ENCODE data around the gene EMID1. TPM values are rescaled to one million over a fixed set of nuclear protein-coding genes. Genes with fewer than 3 reads are reported as not detected.
A peak's percentile ranks its signal among the peaks of the same experiment; 100 is the strongest.

Gene EMID1
- total RNA-seq, 1 donor = under 0.01 TPM

DNA sequence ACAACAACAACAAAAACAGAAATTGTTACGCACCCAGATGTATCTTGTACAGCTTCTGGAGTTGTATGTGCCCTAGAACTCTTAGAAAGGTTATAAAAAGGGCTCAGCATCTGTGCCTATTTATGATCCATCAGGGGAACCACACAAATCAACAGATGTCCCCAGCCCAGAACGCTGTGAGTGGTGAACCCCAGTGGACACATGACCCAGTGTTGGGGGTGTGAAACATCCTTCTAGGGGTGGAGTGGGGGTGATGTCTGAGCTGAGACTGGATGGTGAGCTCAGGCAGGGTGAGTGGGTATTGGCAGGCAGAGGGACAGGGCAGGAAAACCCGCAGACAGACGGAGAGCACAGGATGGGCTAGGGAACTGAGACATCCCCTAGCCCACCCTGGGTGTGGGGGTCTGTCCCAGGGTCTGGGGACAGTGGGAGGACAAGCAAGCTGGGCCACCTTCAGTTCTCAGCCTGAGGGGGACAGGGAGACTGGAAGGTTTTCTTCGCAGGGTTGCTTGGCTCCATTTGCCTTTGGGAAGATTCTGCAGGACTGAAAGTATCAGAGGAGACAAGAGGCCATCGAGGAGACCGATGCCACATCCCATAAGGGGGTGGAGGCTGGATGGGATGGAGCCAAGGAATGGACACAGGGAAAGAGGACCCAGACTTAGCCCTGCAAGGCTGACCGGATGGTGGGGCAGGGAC lies 5.8 kb upstream of the EMID1 start:
- TF ChIP-seq, protein P1, sequence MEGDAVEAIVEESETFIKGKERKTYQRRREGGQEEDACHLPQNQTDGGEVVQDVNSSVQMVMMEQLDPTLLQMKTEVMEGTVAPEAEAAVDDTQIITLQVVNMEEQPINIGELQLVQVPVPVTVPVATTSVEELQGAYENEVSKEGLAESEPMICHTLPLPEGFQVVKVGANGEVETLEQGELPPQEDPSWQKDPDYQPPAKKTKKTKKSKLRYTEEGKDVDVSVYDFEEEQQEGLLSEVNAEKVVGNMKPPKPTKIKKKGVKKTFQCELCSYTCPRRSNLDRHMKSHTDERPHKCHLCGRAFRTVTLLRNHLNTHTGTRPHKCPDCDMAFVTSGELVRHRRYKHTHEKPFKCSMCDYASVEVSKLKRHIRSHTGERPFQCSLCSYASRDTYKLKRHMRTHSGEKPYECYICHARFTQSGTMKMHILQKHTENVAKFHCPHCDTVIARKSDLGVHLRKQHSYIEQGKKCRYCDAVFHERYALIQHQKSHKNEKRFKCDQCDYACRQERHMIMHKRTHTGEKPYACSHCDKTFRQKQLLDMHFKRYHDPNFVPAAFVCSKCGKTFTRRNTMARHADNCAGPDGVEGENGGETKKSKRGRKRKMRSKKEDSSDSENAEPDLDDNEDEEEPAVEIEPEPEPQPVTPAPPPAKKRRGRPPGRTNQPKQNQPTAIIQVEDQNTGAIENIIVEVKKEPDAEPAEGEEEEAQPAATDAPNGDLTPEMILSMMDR (IDR thresholded peaks at IDR 0.05; ENCODE audit: insufficient read depth, low read depth, low read length) = no peak
- H3K4me3 ChIP-seq (ENCODE audit: low read depth, low read length) = no peak overlapping the region
- DNase-seq (ENCODE audit: low read depth) = no peak

DNA sequence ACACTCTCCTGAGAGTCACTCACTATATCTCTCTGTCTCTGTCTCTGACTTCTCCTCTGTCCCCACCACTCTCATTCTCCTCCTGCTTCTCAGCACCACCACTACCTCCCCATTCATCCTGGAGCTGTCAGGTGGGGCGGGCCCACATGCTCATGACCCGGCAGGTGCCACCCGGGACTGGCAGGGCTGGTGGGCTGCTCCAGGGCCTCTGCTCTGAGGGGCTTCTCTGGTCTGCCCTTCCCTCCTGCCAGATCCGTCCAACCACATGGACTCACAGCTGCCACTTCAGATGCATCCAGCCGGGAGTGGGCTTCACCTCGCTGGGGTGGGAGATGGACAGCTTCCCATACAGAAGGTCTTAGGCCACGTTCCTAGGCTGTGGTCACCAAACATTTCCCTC lies 4.8 kb upstream of the EMID1 start:
- TF ChIP-seq, protein P1 (IDR thresholded peaks at IDR 0.05; ENCODE audit: insufficient read depth, low read depth, low read length) = no peak
- DNase-seq (ENCODE audit: low read depth) = no peak
- H3K4me3 ChIP-seq (ENCODE audit: low read depth, low read length) = no peak overlapping the region

DNA sequence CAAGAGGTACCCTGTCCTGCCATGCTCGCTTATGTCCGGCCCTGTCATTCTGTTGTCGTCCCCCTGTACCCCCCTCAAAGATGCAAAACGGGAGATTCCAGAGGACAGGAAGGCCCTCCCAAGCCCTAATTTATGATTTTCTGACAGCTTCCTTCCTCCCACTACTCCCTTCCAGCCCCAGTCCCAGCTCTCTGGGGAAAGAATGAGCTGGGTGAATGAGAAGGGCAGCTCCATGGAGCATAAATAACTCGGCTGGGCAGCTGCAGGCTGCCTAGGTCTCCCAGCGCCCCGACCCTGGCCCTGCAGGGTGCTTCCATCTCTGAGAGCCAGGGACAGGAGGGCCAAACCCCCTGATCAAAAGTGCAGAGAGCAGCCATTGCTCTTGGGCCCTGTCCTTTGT lies 3.9 kb upstream of the EMID1 start:
- no peak overlapping the region for H3K4me3 ChIP-seq (ENCODE audit: low read depth, low read length)
- TF ChIP-seq, protein P1 (IDR thresholded peaks at IDR 0.05; ENCODE audit: insufficient read depth, low read depth, low read length) = no peak

DNA sequence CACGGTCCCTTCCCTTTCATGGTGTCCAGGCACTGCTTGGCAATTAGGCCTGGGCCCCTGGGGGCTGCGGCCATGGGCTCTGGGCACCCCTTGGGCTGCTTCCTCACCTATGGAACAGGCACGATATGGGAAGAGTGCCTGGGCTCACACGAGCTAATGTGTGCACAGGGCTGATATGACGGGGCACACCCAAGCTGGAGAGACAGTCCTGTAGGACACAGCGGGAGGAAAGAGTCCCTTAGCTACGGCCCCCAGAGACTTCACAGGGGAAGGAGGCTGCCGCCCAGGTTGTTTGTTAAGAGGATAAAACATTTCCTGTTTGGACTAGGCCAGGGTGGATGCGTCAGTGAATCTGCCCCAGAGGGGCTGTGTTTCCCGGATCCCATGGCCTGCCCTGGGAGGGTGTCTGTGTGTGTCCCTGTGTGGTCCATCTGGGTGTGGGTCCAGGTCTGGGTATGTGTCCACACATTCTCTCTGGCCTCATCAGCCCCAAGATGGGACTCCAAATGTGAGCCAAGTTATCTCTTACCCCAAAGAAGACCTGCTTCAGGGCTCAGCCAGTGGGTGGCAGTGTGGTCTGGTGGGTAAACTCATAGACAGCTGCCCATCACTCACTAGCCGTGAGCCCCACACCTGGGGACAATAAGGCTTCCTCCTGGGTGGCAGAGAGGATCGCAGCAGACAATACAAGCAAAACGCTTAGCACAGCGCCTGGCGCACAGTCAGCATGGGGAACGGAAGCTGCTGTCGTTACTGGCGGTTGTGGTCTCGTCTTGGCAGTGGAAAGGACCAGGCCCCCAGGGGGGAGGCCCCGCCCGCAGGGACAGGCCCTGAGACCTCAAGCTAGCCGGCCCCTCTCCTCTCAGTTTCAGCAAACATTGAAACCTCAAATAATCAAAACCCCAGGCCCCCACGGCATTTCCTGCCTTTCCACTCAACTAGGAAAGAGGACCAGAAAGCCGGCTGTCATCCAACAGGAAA lies 3.2 kb upstream of the EMID1 start:
- DNase-seq (ENCODE audit: low read depth) = peak; percentile 52
- H3K4me3 ChIP-seq (ENCODE audit: low read depth, low read length) = no peak overlapping the region
- TF ChIP-seq, protein P1 (IDR thresholded peaks at IDR 0.05; ENCODE audit: insufficient read depth, low read depth, low read length) = peak; percentile 29

More for the DNA sequence above, 3.9 kb upstream of the EMID1 start:
- no peak for DNase-seq (ENCODE audit: low read depth)

DNA sequence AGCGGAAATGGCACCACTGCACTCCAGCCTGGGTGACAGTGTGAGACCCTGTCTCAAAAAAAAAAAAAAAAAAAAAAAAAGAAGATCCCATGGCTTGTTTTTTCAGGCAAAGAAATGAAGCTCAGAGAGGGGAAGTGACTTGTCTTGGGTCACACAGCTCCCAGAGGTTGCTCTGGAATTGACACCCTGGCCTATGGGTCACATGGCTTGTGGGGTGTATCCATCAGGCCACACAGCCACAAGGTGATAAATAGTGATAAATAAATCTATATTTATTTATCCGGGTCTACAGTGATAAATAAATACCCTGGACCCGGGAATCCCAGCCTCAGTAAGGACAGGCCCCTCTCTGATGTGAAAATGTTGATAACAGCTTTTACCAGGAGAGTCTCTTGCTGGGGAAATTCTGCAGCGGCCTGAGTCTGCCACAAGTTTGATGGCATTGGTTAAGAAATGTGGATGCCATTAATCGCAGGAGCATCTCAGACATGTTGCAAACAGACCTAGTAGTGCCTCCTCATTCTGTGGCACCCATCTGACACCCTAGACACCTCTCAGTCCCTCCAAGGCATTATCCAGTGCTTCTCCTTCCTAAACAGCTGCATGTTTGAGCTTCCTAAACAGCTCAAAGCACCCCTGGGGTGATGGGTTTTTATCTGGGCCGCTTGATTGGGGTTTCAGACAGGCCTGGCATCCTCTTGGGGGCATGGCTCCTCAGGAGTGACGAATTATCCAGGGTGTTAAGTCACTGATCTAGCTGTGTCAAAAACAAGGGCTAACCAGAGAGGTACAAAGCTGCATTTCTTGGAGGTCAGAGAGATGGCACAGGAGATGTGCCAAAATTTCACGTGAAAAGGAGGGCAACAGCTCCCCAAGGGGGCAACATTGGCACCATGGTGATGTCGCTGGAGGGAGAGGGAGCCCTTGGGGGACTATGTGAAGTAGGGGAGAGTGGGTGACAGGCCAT lies 1.9 kb upstream of the EMID1 start:
- H3K4me3 ChIP-seq (ENCODE audit: low read depth, low read length) = no peak overlapping the region
- TF ChIP-seq, protein P1 (IDR thresholded peaks at IDR 0.05; ENCODE audit: insufficient read depth, low read depth, low read length) = no peak
- DNase-seq (ENCODE audit: low read depth) = no peak

Data from fibroblast of villous mesenchyme (primary cell).